HG02973 (cell line): ENCODE measurements around the gene IL4R.
"Not testable (repeated sequence)": the region's sequence is repeated elsewhere in the genome, so short reads cannot be mapped to it uniquely, and the experiment has no call there.

Experiments
- ATAC-seq: cut with Tn5 transposase; IDR thresholded peaks from one replicate; pipeline ENCODE4 v1.9.1; 2021; ENCODE audit warnings: moderate library complexity; ENCODE audit not compliant: unreplicated experiment

IL4R gene

GRCh38 chr16:27313422-27314160, at the start of gene IL4R:
Gene IL4R (plus strand): TSS chr16:27313974. CDS start chr16:27340204, 26,230 bp downstream.
- peak; percentile 48 for ATAC-seq

DNA sequence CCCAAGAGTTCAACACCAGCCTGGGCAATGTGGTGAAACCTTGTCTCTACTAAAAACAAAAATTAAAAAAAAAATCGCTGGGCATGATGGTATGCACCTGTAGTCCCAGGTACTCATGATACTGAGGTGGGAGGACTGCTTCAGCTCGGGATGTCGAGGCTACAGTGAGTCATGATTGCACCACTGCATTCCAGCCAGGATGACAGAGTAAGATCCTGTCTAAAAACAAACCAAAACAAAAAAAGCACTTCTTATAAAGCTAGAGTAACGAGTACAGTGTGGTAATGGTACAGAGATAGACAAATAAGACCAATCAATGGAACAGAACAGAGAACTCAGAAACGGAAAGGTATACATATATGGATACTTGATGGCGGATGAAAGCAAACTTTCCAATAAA, 49.6 kb upstream of the IL4R start:
- no peak for ATAC-seq

DNA sequence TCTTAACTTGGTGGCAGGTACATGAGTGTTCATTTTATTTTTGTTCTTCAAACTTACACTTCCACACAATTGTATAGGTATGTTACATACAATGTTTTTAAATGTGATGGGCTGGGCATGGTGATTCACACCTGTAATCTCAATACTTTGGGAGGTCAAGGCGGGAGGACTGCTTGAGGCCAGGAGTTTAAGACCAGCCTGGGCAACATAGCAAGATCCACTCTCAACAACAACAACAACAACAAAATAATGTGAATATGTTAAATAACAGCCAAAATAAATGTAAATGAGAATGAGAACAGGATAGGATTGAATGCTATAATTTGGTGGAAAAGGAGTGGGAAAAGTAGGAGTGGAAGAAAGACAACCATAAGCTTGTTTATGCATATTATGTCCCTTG, 47.8 kb upstream of the IL4R start:
- ATAC-seq, result no peak

DNA sequence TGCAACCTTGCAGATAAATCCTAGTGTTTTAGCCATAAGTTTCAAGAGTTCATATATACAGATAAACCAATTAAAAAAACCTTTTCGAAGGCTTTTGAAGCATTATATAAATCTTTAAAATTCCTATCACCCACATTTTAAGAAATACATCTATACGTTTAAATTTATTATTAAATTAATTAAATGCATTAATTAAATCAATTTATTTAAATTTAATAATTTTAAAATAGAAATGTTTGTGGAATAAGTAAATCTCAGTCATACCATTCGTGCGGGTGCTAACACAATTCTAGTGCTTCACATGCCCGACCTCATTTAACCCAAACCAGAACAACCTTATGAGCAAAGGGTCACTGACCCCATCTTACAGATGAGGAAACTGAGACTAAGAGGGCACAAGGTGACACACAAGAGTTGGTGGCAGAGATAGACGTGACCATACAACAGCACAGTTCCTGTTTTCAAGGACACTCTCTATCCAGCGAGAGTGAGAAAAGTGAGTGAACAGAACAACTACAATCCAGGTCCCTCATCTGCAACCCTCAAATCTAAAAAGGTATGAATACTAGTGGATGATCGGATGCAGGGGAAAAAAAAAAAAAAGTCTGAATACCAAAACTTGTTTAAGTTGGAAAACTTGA, 46.6 kb upstream of the IL4R start:
- no peak for ATAC-seq

DNA sequence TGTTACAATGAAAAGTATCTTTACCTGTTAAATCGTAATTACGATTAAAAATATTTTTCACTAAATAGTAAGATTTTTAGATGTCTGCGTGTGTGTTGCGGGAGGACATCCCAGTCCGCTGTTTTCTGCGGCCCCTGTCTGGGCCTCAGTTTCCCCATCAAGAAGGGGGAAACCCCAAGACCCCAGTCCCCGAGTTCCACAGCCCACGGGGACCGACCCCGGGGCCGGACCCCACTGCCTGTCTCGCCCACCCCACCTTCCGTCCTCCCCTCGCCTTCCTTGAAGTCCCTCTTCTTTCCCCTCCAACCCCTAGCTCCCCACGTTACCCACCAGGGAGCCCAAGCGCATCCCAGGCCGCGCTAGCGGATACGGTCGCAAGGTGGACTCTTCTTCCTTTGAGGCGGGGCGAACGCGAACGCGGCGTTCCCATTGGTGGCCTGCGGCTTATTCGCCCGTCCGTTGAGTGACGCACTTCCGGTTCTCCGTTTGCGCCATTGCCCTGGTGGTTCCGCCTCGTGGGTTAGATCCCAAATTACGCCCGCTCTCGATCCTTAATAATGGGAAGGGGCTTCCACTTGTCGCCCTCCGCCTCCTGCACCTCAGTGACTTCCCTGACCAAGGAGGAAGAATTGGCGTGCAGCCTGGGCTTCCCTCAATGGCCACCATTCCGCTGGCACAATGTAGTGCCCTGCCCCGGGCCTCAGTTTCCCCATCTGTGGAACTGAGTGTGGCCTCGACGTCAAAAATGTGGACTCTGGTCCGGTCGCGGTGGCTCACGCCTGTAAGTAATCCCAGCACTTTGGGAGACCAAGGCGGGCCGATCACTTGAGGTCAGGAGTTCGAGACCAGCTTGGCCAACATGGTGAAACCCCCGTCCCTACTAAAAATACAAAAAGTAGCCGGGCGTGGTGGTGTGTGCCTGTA, 45.1 kb upstream of the IL4R start, which contains the start of gene NSMCE1:
TSS of gene NSMCE1 (minus strand) at position 397 of the 924 bp plus-strand sequence. CDS start 11,202 bp downstream, outside the sequence.
- ATAC-seq, result peak; percentile 86

GRCh38 chr16:27269300-27270150, 44.2 kb upstream of the IL4R start:
- ATAC-seq, result no peak

GRCh38 chr16:27270349-27270748, 43.4 kb upstream of the IL4R start:
- no peak for ATAC-seq

- ATAC-seq, result no peak
These were observed 41.7 kb upstream of the IL4R start for GRCh38 chr16:27272076-27272475.

DNA sequence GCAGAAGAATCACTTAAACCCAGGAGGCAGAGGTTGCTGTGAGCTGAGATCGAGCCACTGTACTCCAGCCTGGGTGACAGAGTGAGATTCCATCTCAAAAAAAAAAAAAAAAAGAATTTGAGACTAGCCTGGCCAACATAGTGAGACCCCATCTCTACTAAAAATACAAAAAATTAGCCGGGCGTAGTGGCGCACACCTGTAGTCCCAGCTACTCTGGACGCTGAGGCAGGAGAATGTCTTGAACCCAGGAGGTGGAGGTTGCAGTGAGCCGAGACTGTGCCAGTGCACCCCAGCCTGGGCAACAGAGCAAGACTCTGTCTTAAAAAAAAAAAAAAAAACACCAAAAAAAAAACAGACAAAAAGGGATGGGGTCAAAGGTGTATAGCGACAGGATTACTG, 41.1 kb upstream of the IL4R start:
- not testable (repeated sequence) for ATAC-seq

DNA sequence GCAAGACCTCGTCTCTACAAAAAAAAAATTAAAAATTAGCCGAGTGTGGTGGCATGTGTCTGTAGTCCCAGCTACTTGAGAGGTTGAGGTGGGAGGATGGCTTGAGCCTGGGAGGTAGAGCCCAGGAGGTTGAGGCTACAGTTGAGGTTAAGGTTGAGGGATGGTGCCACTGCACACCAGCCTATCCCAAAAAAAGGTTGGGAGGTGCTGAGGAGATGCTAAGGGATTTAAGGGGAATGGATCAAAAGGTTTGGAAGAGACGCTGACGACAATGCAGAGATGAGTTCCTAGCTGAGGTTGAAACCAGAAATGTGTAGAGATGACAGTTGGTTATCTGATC, 40.5 kb upstream of the IL4R start:
- no peak for ATAC-seq

- ATAC-seq, result no peak
These were observed 39.9 kb upstream of the IL4R start for GRCh38 chr16:27273670-27274423.

- ATAC-seq, result not testable (repeated sequence)
These were observed 39.3 kb upstream of the IL4R start for GRCh38 chr16:27274424-27274874.

- no peak for ATAC-seq
These were observed 38.4 kb upstream of the IL4R start for GRCh38 chr16:27275394-27275793.

DNA sequence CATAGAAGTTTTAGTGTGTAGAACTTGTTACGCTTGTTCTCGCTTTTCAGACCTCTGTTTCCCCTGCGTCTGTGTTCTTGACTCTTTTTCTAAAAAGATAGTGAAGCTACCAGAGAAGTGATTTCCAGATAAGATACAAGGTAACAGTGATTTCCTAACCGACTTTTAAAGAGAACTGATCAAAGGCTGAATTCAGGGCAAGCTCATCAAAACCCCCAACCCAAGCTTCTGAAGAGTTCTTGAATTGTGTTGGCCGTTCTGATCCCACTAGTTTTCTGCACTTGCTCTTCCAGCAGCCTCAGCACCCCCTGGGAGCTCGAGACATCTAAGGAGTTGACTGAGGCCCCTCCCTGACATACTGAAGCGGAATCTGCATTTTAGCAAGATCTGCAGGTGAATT, 32.5 kb upstream of the IL4R start:
- ATAC-seq, result no peak

- no peak for ATAC-seq
These were observed 28.7 kb upstream of the IL4R start for GRCh38 chr16:27284865-27285675.

GRCh38 chr16:27285676-27286196, 28.0 kb upstream of the IL4R start:
- ATAC-seq, result no peak

GRCh38 chr16:27286451-27286850, 27.3 kb upstream of the IL4R start:
- no peak for ATAC-seq

DNA sequence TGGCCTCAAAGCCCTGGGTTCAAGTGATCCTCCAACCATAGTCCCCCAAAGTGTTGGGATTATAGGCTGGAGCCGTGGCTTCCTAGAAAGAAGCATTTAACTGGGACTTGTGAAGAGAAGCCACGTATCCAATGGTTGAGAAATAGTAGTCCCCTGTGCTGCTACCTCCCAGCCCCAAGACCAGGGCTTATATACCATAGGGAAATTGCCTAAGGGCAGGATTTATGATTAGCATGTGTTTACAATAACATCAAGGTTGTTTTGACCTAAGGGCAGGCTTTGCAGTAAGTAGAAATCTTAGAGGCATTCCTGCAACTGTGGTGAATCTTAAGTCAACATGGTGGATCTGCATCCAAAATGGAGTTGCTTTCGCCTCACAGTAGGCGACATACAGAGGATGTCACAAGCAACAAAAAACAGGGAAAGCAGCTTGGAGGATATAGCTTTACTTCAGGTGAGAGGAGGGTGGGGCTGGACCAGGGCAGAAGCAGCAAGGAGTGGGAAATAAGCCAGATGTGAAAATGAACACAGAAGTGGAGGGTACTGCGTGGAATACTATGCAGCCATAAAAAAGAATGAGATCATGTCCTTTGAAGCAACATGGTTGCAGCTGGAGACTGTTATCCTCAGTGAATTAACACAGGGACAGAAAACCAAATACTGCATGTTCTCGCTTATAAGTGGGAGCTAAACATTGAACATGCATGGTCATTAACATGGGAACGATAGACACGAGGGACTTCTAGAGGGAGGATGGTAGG, 26.5 kb upstream of the IL4R start:
- no peak for ATAC-seq
